K562 (cell line): ENCODE measurements around the gene EMD. TPM values are rescaled to one million over a fixed set of nuclear protein-coding genes. Genes with fewer than 3 reads are reported as not detected.

Source experiments
- E2F8 ChIP-seq: fragments of 450-650 bp; IDR thresholded peaks from 2 replicates; pipeline ENCODE4 v1.7.1; 2018; ENCODE audit warnings: mild to moderate bottlenecking, low read depth; ENCODE audit not compliant: partially characterized antibody
- FOXO4 ChIP-seq: fragments of 450-650 bp; formaldehyde crosslinking; IDR thresholded peaks from 2 replicates; pipeline ENCODE4 v1.4.0; 2020; ENCODE audit warnings: mild to moderate bottlenecking, moderate library complexity
- MBD1 ChIP-seq: fragments of 250-450 bp; sonication (Bioruptor Pico); IDR thresholded peaks from 2 replicates; pipeline ENCODE4 v1.8.0; 2022; ENCODE audit warnings: inconsistent platforms
- MXD1 ChIP-seq: fragments of 250-450 bp; sonication (Bioruptor Pico); IDR thresholded peaks from 2 replicates; pipeline ENCODE4 v1.8.0; 2021; ENCODE audit warnings: borderline replicate concordance, mild to moderate bottlenecking, moderate library complexity; ENCODE audit not compliant: poor library complexity, severe bottlenecking
- NCOA2 ChIP-seq, 2 experiments: fragments of 450-650 bp; IDR thresholded peaks; 2 replicates each; pipeline ENCODE4 v1.6.1; 2018; ENCODE audit warnings: mild to moderate bottlenecking in 2 of 2, moderate library complexity in 1 of 2; ENCODE audit not compliant: partially characterized antibody in 2 of 2
- NFIC ChIP-seq: fragments of 450-650 bp; IDR thresholded peaks from 2 replicates; pipeline ENCODE4 v1.6.1; 2017; ENCODE audit warnings: mild to moderate bottlenecking, inconsistent platforms
- NFIX ChIP-seq: fragments of 250-450 bp; sonication (Bioruptor Pico); IDR thresholded peaks from 2 replicates; pipeline ENCODE4 v1.4.0; 2020; ENCODE audit warnings: low read depth, mild to moderate bottlenecking, moderate library complexity
- POLR2AphosphoS5 ChIP-seq: IDR thresholded peaks from 2 replicates; pipeline ENCODE4 v1.6.1; 2011; ENCODE audit warnings: mild to moderate bottlenecking, low read depth, low read length, moderate library complexity; ENCODE audit not compliant: control insufficient read depth, insufficient read depth
- RERE ChIP-seq: sonication (generic); formaldehyde crosslinking; IDR thresholded peaks from 2 replicates; pipeline ENCODE4 v1.8.0; 2023; ENCODE audit warnings: missing genetic modification reagents, mild to moderate bottlenecking, borderline replicate concordance
- RHOXF2B ChIP-seq: fragments of 250-450 bp; sonication (Bioruptor Pico); conservative IDR thresholded peaks from 2 replicates; pipeline ENCODE4 v1.5.1; 2021
- SMARCA5 ChIP-seq: fragments of 450-650 bp; IDR thresholded peaks from 2 replicates; pipeline ENCODE4 v1.6.1; 2016
- SOX6 ChIP-seq: fragments of 450-650 bp; IDR thresholded peaks from 2 replicates; pipeline ENCODE4 v1.6.1; 2014; ENCODE audit warnings: mild to moderate bottlenecking
- TARDBP ChIP-seq: fragments of 450-650 bp; IDR thresholded peaks from 2 replicates; pipeline ENCODE4 v1.6.1; 2016
- ZFP36 ChIP-seq: fragments of 150-350 bp; IDR thresholded peaks from 2 replicates; pipeline ENCODE4 v1.6.1; 2018; ENCODE audit warnings: low read length, low read depth; ENCODE audit not compliant: partially characterized antibody
- polyA plus RNA-seq, 8 experiments: library from polyadenylated mRNA; depleted of rRNA in 4 of 8; stranded (reverse) in 5 of 8; unstranded in 3 of 8; fragments of >200 nt; fragmentation: Nextera tagmentation in 2 of 8; fragmentation: Illumina TruSeq in 1 of 8; extraction: Ambion mirVana in 2 of 8; extraction: Trizol in 1 of 8; gene quantifications; 2 replicates each; pipeline versions ENCODE4 v1.2.1 to v1.2.3, GENCODE V29; 2011 to 2014; ENCODE audit warnings: inconsistent platforms in 1 of 8, missing spikeins in 1 of 8
- total RNA-seq, 7 experiments: library from RNA; depleted of rRNA in 6 of 7; stranded (reverse); fragments of >200 nt in 6 of 7; fragmentation: Illumina TruSeq in 2 of 7; extraction: Trizol in 2 of 7; gene quantifications; 2 replicates each; pipeline versions ENCODE4 v1.2.1 to v1.2.3, GENCODE V29; 2011 to 2021; ENCODE audit warnings: low replicate concordance in 1 of 7
- TF ChIP-seq, protein P1 (sequence below): sonication (generic); formaldehyde crosslinking; IDR thresholded peaks from 2 replicates; pipeline ENCODE4 v1.8.0; 2022; ENCODE audit warnings: missing genetic modification reagents, mild to moderate bottlenecking, borderline replicate concordance

EMD gene
- total and polyA plus RNA-seq, 9 of the 15 experiments (the other 6 are each of a cell fraction or from before 2014, with no cell fraction given): 2.3 to 206 (median 61.9) TPM

- TF ChIP-seq MBD1 (CRISPR knock-in tag): no peak
- peak; percentile 85 for TF ChIP-seq ZFP36
- TF ChIP-seq E2F8: no peak
- TF ChIP-seq RERE: no peak
- TF ChIP-seq SMARCA5: peak; percentile 82; the same call in 1 of the 2 replicates
- TF ChIP-seq POLR2AphosphoS5: peak; percentile 24; the same call in 1 of the 2 replicates
- TF ChIP-seq NFIX (CRISPR knock-in tag): no peak
- no peak for TF ChIP-seq NCOA2 (IDR thresholded peaks at IDR 0.05; ENCODE audit: partially characterized antibody in 2 of 2)
- no peak for TF ChIP-seq SOX6
- TF ChIP-seq TARDBP: no peak
- TF ChIP-seq NFIC: no peak
- TF ChIP-seq RHOXF2B: no peak
- TF ChIP-seq, protein P1, sequence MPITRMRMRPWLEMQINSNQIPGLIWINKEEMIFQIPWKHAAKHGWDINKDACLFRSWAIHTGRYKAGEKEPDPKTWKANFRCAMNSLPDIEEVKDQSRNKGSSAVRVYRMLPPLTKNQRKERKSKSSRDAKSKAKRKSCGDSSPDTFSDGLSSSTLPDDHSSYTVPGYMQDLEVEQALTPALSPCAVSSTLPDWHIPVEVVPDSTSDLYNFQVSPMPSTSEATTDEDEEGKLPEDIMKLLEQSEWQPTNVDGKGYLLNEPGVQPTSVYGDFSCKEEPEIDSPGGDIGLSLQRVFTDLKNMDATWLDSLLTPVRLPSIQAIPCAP (CRISPR knock-in tag): no peak
- no peak for TF ChIP-seq FOXO4
- no peak for TF ChIP-seq MXD1 (CRISPR knock-in tag)
Observed at GRCh38 chrX:154348114-154348531, 31.0 kb upstream of the EMD start (continued).
